OCI-LY3 (cell line): ENCODE measurements around the gene TBX18.

ENCODE experiments used
- H2AFZ ChIP-seq: fragments of 200-600, 300-600 bp; shearing (Covaris generic); 2 replicates; pipeline ENCODE4 v1.6.0; 2014; ENCODE audit warnings: antibody characterized with exemption, low read depth, low read length
- H3K27ac ChIP-seq: fragments of 200-600, 300-600 bp; sonication (generic); 2 replicates; pipeline ENCODE4 v1.5.1; 2014; ENCODE audit warnings: mild to moderate bottlenecking, low read length, moderate library complexity, mixed read lengths
- H3K27me3 ChIP-seq: fragments of 200-600, 300-600 bp; sonication (generic); 2 replicates; pipeline ENCODE4 v1.6.1; 2014; ENCODE audit warnings: low read depth, low read length, mixed read lengths
- H3K36me3 ChIP-seq: fragments of 200-600, 300-600 bp; sonication (generic); replicated peaks from 2 replicates; pipeline ENCODE3; 2014; ENCODE audit warnings: low read depth, low read length, mixed read lengths
- H3K4me1 ChIP-seq: fragments of 300-600, 200-600 bp; sonication (generic); 2 replicates; pipeline ENCODE4 v1.6.1; 2014; ENCODE audit warnings: low read length, mixed read lengths
- H3K4me2 ChIP-seq: fragments of 200-600, 300-600 bp; sonication (generic); 2 replicates; pipeline ENCODE4 v1.6.1; 2014; ENCODE audit warnings: low read length, mixed read lengths
- H3K4me3 ChIP-seq: fragments of 300-600, 200-600 bp; sonication (generic); 2 replicates; pipeline ENCODE4 v1.5.1; 2014; ENCODE audit warnings: antibody characterized with exemption, mild to moderate bottlenecking, low read length, moderate library complexity
- H3K79me2 ChIP-seq: fragments of 300-600, 200-600 bp; shearing (Covaris generic); 2 replicates; pipeline ENCODE4 v1.6.1; 2014; ENCODE audit warnings: mild to moderate bottlenecking, low read length, mixed read lengths
- H3K9ac ChIP-seq: fragments of 300-600, 200-600 bp; shearing (Covaris generic); 2 replicates; pipeline ENCODE4 v1.6.0; 2014; ENCODE audit warnings: mild to moderate bottlenecking, low read length, moderate library complexity
- H3K9me3 ChIP-seq: fragments of 200-600, 300-600 bp; shearing (Covaris generic); 2 replicates; pipeline ENCODE4 v1.6.1; 2014; ENCODE audit warnings: low read length, mixed read lengths; ENCODE audit not compliant: insufficient read depth
- H4K20me1 ChIP-seq: fragments of 200-600, 300-600 bp; sonication (generic); 2 replicates; pipeline ENCODE4 v1.6.1; 2016; ENCODE audit warnings: low read length, mixed read lengths; ENCODE audit not compliant: insufficient read depth
- EZH2phosphoT487 ChIP-seq: fragments of 200-600 bp; shearing (Covaris generic); IDR thresholded peaks from 2 replicates; pipeline ENCODE4 v1.6.1; 2018; ENCODE audit warnings: antibody characterized with exemption, mixed run types, low read depth
- TF ChIP-seq, protein P1 (sequence below): fragments of 200-600, 300-600 bp; sonication (generic); IDR thresholded peaks from 2 replicates; pipeline ENCODE4 v1.5.1; 2014; ENCODE audit warnings: antibody characterized with exemption, low read length, low read depth

The TBX18 gene

DNA sequence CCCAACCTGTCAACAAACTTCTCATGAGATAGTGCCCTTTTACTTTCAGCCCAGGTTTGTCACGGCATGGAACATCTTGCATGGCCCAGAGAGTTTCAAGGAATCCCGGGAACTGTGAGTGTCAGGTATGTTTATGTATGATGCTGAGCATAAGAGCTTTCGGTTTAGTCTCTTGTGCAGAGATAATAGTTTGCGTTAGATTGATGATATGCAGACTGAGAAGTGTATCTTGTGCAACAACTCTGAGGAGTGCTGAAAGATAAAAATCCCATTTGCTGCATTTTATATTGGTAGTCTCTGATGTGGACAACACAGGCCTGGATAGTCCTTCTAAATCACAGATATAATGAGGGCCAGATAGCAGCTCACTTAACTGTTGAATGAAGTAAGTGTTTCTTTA lies 99.0 kb downstream of the TBX18 start:
- Histone ChIP-seq H3K9ac (no peak overlapping the region), H3K9me3 (no peaks in the 10 kb centered on the region), H2AFZ (no peak overlapping the region), H3K4me2 (no peak overlapping the region), H3K36me3 (no peaks in the 10 kb centered on the region), H3K79me2 (no peaks in the 10 kb centered on the region), H3K27ac (no peak overlapping the region), H3K4me1 (peaks cover 17% of the 10 kb centered on the region), H3K27me3 (peaks cover 5% of the 10 kb centered on the region; the same call in 1 of the 2 replicates), H4K20me1 (no peaks in the 10 kb centered on the region), H3K4me3 (no peak overlapping the region)
- TF ChIP-seq EZH2phosphoT487: no peak
- TF ChIP-seq, protein P1, sequence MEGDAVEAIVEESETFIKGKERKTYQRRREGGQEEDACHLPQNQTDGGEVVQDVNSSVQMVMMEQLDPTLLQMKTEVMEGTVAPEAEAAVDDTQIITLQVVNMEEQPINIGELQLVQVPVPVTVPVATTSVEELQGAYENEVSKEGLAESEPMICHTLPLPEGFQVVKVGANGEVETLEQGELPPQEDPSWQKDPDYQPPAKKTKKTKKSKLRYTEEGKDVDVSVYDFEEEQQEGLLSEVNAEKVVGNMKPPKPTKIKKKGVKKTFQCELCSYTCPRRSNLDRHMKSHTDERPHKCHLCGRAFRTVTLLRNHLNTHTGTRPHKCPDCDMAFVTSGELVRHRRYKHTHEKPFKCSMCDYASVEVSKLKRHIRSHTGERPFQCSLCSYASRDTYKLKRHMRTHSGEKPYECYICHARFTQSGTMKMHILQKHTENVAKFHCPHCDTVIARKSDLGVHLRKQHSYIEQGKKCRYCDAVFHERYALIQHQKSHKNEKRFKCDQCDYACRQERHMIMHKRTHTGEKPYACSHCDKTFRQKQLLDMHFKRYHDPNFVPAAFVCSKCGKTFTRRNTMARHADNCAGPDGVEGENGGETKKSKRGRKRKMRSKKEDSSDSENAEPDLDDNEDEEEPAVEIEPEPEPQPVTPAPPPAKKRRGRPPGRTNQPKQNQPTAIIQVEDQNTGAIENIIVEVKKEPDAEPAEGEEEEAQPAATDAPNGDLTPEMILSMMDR: no peak

DNA sequence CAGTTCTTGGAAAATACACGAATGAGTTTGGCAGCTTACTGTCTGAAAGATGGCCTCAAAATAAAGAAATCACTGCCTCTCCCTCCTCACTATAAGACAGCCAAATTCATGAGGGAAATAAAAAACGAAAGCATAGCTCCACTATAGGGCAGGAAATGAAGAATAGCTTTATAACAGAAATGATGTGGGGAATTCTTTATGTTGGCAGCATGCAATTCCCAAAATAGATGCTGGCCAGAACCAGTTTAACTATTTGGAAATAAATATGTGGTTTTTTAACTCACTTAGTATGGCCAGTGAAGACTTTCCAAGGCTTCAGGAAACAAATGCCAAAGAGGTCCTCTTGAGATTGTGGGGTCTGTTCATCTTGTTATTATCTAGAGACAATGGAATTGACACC lies 100.5 kb downstream of the TBX18 start:
- Histone ChIP-seq H3K4me3 (no peak overlapping the region), H3K27me3 (peaks cover 5% of the 10 kb centered on the region; the same call in 1 of the 2 replicates), H3K79me2 (no peaks in the 10 kb centered on the region), H2AFZ (no peak overlapping the region), H3K4me1 (peaks cover 12% of the 10 kb centered on the region), H3K9ac (no peak overlapping the region), H3K27ac (no peak overlapping the region), H3K9me3 (no peaks in the 10 kb centered on the region), H3K36me3 (no peaks in the 10 kb centered on the region), H3K4me2 (no peak overlapping the region), H4K20me1 (no peaks in the 10 kb centered on the region)
- TF ChIP-seq, protein P1: no peak

DNA sequence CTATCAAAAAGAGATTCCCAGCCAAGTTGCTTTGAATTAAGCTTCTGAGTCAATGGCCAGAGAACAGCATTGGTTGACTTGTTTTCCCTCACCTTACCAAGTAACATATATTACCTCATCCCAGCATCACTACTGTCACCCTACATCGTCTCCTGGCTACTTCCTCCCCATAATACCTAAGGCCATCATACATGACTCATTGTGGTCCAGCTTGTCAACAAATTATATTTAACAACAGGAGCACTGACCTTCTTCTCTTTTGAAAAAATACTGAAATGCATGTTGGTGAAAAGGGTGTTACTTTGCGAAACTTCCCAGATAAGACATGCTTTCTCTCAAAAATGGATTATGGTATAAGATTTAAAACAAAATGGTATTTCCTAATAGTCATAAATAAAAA lies 106.9 kb downstream of the TBX18 start:
- no peaks in the 10 kb centered on the region for H3K36me3 ChIP-seq
- no peaks in the 10 kb centered on the region for H4K20me1 ChIP-seq
- H3K27ac ChIP-seq: no peak overlapping the region
- no peak for TF ChIP-seq EZH2phosphoT487
- TF ChIP-seq, protein P1: no peak
- H3K4me2 ChIP-seq: no peak overlapping the region
- no peaks in the 10 kb centered on the region for H3K27me3 ChIP-seq
- no peak overlapping the region for H2AFZ ChIP-seq
- H3K9ac ChIP-seq: no peak overlapping the region
- H3K4me1 ChIP-seq: no peaks in the 10 kb centered on the region
- no peak overlapping the region for H3K4me3 ChIP-seq
- no peaks in the 10 kb centered on the region for H3K79me2 ChIP-seq
- no peaks in the 10 kb centered on the region for H3K9me3 ChIP-seq

DNA sequence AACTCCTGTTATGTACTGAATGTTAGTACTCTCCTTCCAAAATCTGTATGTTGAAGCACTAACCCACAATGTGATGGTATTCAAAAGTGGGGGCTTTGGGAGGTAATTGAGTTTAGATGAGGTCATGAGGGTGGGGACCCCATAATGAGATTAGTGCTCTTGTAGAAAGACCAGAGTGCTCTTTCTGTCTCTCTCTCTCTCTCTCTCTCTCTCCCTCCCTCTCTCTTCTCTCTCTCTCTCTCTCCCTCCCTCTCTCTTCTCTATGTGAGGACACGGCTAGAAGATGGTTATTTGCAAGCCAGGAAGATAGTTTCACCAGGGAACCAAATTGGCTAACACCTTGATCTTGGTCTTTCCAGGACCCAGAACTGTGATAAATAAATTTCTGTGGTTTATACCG lies 107.4 kb downstream of the TBX18 start:
- H3K4me2 ChIP-seq: no peak overlapping the region
- H3K9ac ChIP-seq: no peak overlapping the region
- no peaks in the 10 kb centered on the region for H4K20me1 ChIP-seq
- H3K4me1 ChIP-seq: no peaks in the 10 kb centered on the region
- H3K27ac ChIP-seq: no peak overlapping the region
- no peak overlapping the region for H2AFZ ChIP-seq
- H3K4me3 ChIP-seq: no peak overlapping the region
- TF ChIP-seq, protein P1: no peak
- no peak for TF ChIP-seq EZH2phosphoT487
- no peaks in the 10 kb centered on the region for H3K79me2 ChIP-seq
- no peaks in the 10 kb centered on the region for H3K9me3 ChIP-seq
- H3K36me3 ChIP-seq: no peaks in the 10 kb centered on the region
- H3K27me3 ChIP-seq: no peaks in the 10 kb centered on the region
